Kidney (tissue), 14 donors: ENCODE data around the gene PKMYT1. TPM values are rescaled to one million over a fixed set of nuclear protein-coding genes. Genes with fewer than 3 reads are reported as not detected.

Experiments
- DNase-seq, 5 donors: peaks; one replicate each; pipeline ENCODE4 v3.0.0-alpha.2; 2013 to 2020
- FAIRE-seq: peaks from 2 replicates; lab custom pipeline; 2012; peaks lifted over from hg19 to GRCh38; lab: Jason Lieb, UNC
- H3K27ac ChIP-seq, 2 donors: one replicate each; pipeline ENCODE4 v1.7.0; 2013; ENCODE audit warnings: low read depth in 2 of 2, low read length in 2 of 2, inconsistent platforms in 1 of 2
- H3K27me3 ChIP-seq: one replicate; pipeline ENCODE4 v1.7.1; 2013; ENCODE audit warnings: low read length, inconsistent platforms; ENCODE audit not compliant: control insufficient read depth, insufficient read depth
- H3K36me3 ChIP-seq, 3 donors: one replicate each; pipeline versions ENCODE4 v1.7.0 to v1.7.1; 2013; ENCODE audit warnings: low read length in 3 of 3, control low read depth in 1 of 3, inconsistent platforms in 1 of 3; ENCODE audit not compliant: insufficient read depth in 3 of 3, control insufficient read depth in 2 of 3
- H3K4me1 ChIP-seq, 3 donors: one replicate each; pipeline versions ENCODE4 v1.7.0 to v1.7.1; 2013; ENCODE audit warnings: low read length in 3 of 3, inconsistent platforms in 1 of 3, low read depth in 1 of 3; ENCODE audit not compliant: control insufficient read depth in 2 of 3, insufficient read depth in 2 of 3
- H3K4me3 ChIP-seq, 3 donors: one replicate each; pipeline versions ENCODE4 v1.7.0 to v1.8.1; 2013; ENCODE audit warnings: low read length in 3 of 3, control low read depth in 1 of 3, inconsistent platforms in 1 of 3
- H3K9ac ChIP-seq, 3 donors: one replicate each; pipeline versions ENCODE4 v1.7.0 to v1.7.1; 2013; ENCODE audit warnings: low read length in 3 of 3, control low read depth in 1 of 3, inconsistent platforms in 1 of 3
- H3K9me3 ChIP-seq, 3 donors: one replicate each; pipeline versions ENCODE4 v1.7.0 to v1.7.1; 2013; ENCODE audit warnings: low read length in 3 of 3, control low read depth in 1 of 3, inconsistent platforms in 1 of 3; ENCODE audit not compliant: control insufficient read depth in 2 of 3, insufficient read depth in 1 of 3
- intact Hi-C: fragments of 100-400 bp; cut with DNase I; formaldehyde crosslinking; loops from one replicate; pipeline ENCODE4 v1.11.1; 2022
- polyA plus RNA-seq: library from polyadenylated mRNA; stranded (reverse); fragments of 350-450 nt; fragmentation: Illumina TruSeq; extraction: RNeasy Lipid Tissue Mini Kit (QIAGEN cat#74804); gene quantifications from one replicate; pipeline ENCODE4 v1.2.3, GENCODE V29; 2014; ENCODE audit warnings: low read depth, low replicate concordance; ENCODE audit not compliant: insufficient read depth
- total RNA-seq: library from RNA; stranded (reverse); fragmentation: NEBNext Ultra II Directional; extraction: Animal tissue kit (Norgen Biotek cat#: 25700); gene quantifications from one replicate; pipeline ENCODE4 v1.2.1, GENCODE V29; 2021
- TF ChIP-seq, protein P1 (sequence below): IDR thresholded peaks from 3 replicates; pipeline ENCODE4 v1.5.1; 2012; ENCODE audit warnings: mild to moderate bottlenecking, moderate library complexity, borderline replicate concordance; ENCODE audit not compliant: insufficient read depth; ENCODE audit errors: extremely low read depth
- donor health status: control.
- donor health status: control.
- donor health status: control.
- donor health status: control.
- donor health status: control.
- donor health status: DM: yes; HTN: yes; CAD: no.
- donor health status: Normal renal cell carcinoma (clear cell type).

Gene PKMYT1
- total and polyA plus RNA-seq, 2 donors from 2014 or later, result 0.97 to 2.2 TPM

DNA sequence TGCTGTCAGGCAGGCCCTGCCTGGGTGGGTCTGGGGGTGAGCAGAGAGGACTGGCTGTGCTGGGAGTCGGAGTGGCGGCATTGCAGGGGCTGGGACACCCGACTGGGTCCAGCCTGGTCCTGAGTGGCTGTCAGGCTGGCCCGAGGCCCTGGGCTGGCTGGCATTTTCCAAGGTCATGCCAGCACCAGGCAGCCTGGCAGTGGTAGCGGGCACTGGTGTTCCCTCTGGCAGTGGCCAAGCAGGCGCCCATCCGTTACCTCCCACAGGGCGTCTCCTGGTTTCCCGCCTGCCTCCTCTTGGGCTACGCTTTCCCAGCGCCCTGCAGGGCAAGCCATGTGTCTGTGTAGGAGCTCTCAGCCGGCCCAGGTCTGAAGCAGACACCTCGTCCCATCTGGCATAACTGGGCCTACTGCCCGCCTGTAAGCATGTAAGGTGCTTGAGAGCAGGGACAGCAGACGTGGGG, 5.7 kb upstream of the PKMYT1 start:
- no peaks in the 10 kb centered on the region for H3K27me3 ChIP-seq
- FAIRE-seq (no peak), DNase-seq (no peak)
- H3K4me3 ChIP-seq, result no peak overlapping the region
- H3K9ac ChIP-seq, result no peak overlapping the region
- no peak overlapping the region for H3K27ac ChIP-seq
- H3K9me3 ChIP-seq, result no peaks in the 10 kb centered on the region
- intact Hi-C loops, result no loop called here
- H3K4me1 ChIP-seq, result peaks cover 0 to under 1% (median 0%) of the 10 kb centered on the region in 3 donors
- TF ChIP-seq, protein P1, sequence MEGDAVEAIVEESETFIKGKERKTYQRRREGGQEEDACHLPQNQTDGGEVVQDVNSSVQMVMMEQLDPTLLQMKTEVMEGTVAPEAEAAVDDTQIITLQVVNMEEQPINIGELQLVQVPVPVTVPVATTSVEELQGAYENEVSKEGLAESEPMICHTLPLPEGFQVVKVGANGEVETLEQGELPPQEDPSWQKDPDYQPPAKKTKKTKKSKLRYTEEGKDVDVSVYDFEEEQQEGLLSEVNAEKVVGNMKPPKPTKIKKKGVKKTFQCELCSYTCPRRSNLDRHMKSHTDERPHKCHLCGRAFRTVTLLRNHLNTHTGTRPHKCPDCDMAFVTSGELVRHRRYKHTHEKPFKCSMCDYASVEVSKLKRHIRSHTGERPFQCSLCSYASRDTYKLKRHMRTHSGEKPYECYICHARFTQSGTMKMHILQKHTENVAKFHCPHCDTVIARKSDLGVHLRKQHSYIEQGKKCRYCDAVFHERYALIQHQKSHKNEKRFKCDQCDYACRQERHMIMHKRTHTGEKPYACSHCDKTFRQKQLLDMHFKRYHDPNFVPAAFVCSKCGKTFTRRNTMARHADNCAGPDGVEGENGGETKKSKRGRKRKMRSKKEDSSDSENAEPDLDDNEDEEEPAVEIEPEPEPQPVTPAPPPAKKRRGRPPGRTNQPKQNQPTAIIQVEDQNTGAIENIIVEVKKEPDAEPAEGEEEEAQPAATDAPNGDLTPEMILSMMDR, result no peak
- no peaks in the 10 kb centered on the region for H3K36me3 ChIP-seq

GRCh38 chr16:2985462-2985861, 5.2 kb upstream of the PKMYT1 start:
- H3K27me3 ChIP-seq, result no peaks in the 10 kb centered on the region
- no peak overlapping the region for H3K4me3 ChIP-seq
- peak in 1 of 5 donors; percentile 78 for DNase-seq
- no peaks in the 10 kb centered on the region for H3K36me3 ChIP-seq
- H3K9me3 ChIP-seq, result no peaks in the 10 kb centered on the region
- no peak overlapping the region for H3K9ac ChIP-seq
- intact Hi-C loops, result no loop called here
- no peak for FAIRE-seq
- H3K4me1 ChIP-seq, result peaks cover 0 to 3% (median 0%) of the 10 kb centered on the region in 3 donors
- TF ChIP-seq, protein P1, result no peak
- H3K27ac ChIP-seq, result no peak overlapping the region

DNA sequence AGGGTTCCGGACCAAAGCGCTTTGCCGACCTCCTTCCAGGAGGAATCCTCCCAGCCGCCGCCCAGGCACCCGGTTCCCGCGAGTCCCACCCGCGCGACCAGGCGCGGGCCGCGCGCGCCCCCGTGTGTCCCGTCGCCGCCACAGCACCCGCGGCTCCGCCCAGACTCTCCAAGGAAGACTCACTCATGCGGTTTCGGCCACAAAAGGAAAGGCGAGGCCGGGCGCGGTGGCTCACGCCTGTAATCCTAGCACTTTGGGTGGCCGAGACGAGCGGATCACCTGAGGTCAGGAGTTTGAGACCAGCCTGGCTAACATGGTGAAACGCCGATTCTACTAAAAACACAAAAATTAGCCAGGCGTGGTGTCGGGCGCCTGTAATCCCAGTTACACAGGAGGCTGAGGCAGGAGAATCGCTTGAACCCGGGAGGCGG, 3.5 kb upstream of the PKMYT1 start:
- H3K27me3 ChIP-seq, result no peaks in the 10 kb centered on the region
- TF ChIP-seq, protein P1, result peak; percentile 89
- peak; percentile 85 to 93 (median 91) for DNase-seq
- H3K36me3 ChIP-seq, result no peaks in the 10 kb centered on the region
- intact Hi-C loops, result no loop called here
- H3K9me3 ChIP-seq, result no peaks in the 10 kb centered on the region
- no peak overlapping the region for H3K9ac ChIP-seq
- H3K4me1 ChIP-seq, result peaks cover 0 to 6% (median 0%) of the 10 kb centered on the region in 3 donors
- no peak for FAIRE-seq
- no peak overlapping the region for H3K27ac ChIP-seq
- no peak overlapping the region for H3K4me3 ChIP-seq

DNA sequence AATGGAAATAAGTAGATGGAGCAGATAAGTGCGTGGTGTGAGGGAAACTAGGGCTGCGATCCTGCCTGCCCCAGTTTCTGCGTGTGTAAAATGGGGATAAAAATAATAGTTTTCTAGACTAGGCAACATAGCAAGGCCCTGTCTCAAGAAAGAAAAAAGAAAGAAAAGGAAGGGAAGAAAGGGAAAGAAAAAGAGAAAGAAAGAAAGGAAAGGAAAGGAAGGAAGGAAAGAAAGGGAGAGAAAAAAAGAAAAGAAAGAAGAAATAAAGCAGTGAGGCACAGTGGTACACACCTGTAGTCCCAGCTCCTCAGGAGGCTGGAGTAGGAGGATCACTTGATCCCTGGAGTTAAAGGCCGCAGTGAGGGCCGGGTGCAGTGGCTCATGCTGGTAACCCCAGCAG, 2.2 kb upstream of the PKMYT1 start:
- H3K36me3 ChIP-seq, result no peaks in the 10 kb centered on the region
- TF ChIP-seq, protein P1, result no peak
- FAIRE-seq (no peak), DNase-seq (no peak)
- no peaks in the 10 kb centered on the region for H3K27me3 ChIP-seq
- no peak overlapping the region for H3K27ac ChIP-seq
- no peaks in the 10 kb centered on the region for H3K9me3 ChIP-seq
- intact Hi-C loops, result no loop called here
- no peak overlapping the region for H3K4me3 ChIP-seq
- H3K4me1 ChIP-seq, result peaks cover 0 to 6% (median 0%) of the 10 kb centered on the region in 3 donors
- no peak overlapping the region for H3K9ac ChIP-seq
